ENCODE measurements around the gene PPP2R1B.

PPP2R1B gene

GRCh38 chr11:111770581-111771134, 4.5 kb upstream of the PPP2R1B start:
- H3K4me3 ChIP-seq (ENCODE audit: low read length): no peak overlapping the region
- H3K4me1 ChIP-seq (ENCODE audit: control insufficient read depth, low read length): peaks cover 11% of the 10 kb centered on the region
- H3F3A ChIP-seq (ENCODE audit: control insufficient read depth, insufficient read depth): no peaks in the 10 kb centered on the region
- no peak overlapping the region for H3K27ac ChIP-seq (ENCODE audit: low read depth, low read length)
- no peaks in the 10 kb centered on the region for H3K9me2 ChIP-seq (replicated peaks; ENCODE audit: control insufficient read depth, low read length)
- H3K9me3 ChIP-seq (ENCODE audit: control insufficient read depth, insufficient read depth, low read length): no peaks in the 10 kb centered on the region
- peaks cover 5% of the 10 kb centered on the region for H3K79me2 ChIP-seq (ENCODE audit: control insufficient read depth, low read length)
- TF ChIP-seq EZH2phosphoT487 (IDR thresholded peaks at IDR 0.05; ENCODE audit: borderline replicate concordance, low read length) (no peak), CTCF (IDR thresholded peaks at IDR 0.05; ENCODE audit: low read depth, low read length, poor library complexity, severe bottlenecking) (no peak)
- H4K20me1 ChIP-seq (ENCODE audit: control insufficient read depth, insufficient read depth, low read depth, low read length): no peaks in the 10 kb centered on the region
- H3K4me2 ChIP-seq (ENCODE audit: low read length): no peak overlapping the region
- H3K36me3 ChIP-seq (ENCODE audit: control insufficient read depth, low read length): peaks cover 4% of the 10 kb centered on the region; the same call in 1 of the 2 replicates
- H3K27me3 ChIP-seq (ENCODE audit: control insufficient read depth, low read length): no peaks in the 10 kb centered on the region

- Histone ChIP-seq H3K79me2 (ENCODE audit: control insufficient read depth, low read length) (peaks cover 35% of the 10 kb centered on the region), H3K27ac (ENCODE audit: low read depth, low read length) (no peak overlapping the region), H4K20me1 (ENCODE audit: control insufficient read depth, insufficient read depth, low read depth, low read length) (no peaks in the 10 kb centered on the region), H3K9me3 (ENCODE audit: control insufficient read depth, insufficient read depth, low read length) (no peaks in the 10 kb centered on the region), H3K9me2 (replicated peaks; ENCODE audit: control insufficient read depth, low read length) (no peaks in the 10 kb centered on the region), H3K4me3 (ENCODE audit: low read length) (peak overlapping the region; percentile 99), H3K36me3 (ENCODE audit: control insufficient read depth, low read length) (peaks cover 41% of the 10 kb centered on the region), H3K4me2 (ENCODE audit: low read length) (peak overlapping the region; percentile 87), H3F3A (ENCODE audit: control insufficient read depth, insufficient read depth) (no peaks in the 10 kb centered on the region), H3K4me1 (ENCODE audit: control insufficient read depth, low read length) (peaks cover 22% of the 10 kb centered on the region), H3K27me3 (ENCODE audit: control insufficient read depth, low read length) (no peaks in the 10 kb centered on the region)
- TF ChIP-seq CTCF (IDR thresholded peaks at IDR 0.05; ENCODE audit: low read depth, low read length, poor library complexity, severe bottlenecking) (no peak), EZH2phosphoT487 (IDR thresholded peaks at IDR 0.05; ENCODE audit: borderline replicate concordance, low read length) (no peak)
Measured at GRCh38 chr11:111766834-111767142, 599 bp upstream of the PPP2R1B start.

- Histone ChIP-seq H3K27me3 (ENCODE audit: control insufficient read depth, low read length) (no peaks in the 10 kb centered on the region), H3K9me2 (replicated peaks; ENCODE audit: control insufficient read depth, low read length) (no peaks in the 10 kb centered on the region), H3K4me3 (ENCODE audit: low read length) (peak overlapping the region; percentile 99), H3K4me1 (ENCODE audit: control insufficient read depth, low read length) (peaks cover 22% of the 10 kb centered on the region), H4K20me1 (ENCODE audit: control insufficient read depth, insufficient read depth, low read depth, low read length) (no peaks in the 10 kb centered on the region), H3K4me2 (ENCODE audit: low read length) (peak overlapping the region; percentile 87), H3K9me3 (ENCODE audit: control insufficient read depth, insufficient read depth, low read length) (no peaks in the 10 kb centered on the region), H3K36me3 (ENCODE audit: control insufficient read depth, low read length) (peaks cover 54% of the 10 kb centered on the region), H3K27ac (ENCODE audit: low read depth, low read length) (peak overlapping the region; percentile 27; the same call in 1 of the 2 replicates), H3F3A (ENCODE audit: control insufficient read depth, insufficient read depth) (no peaks in the 10 kb centered on the region), H3K79me2 (ENCODE audit: control insufficient read depth, low read length) (peaks cover 35% of the 10 kb centered on the region)
- TF ChIP-seq EZH2phosphoT487 (IDR thresholded peaks at IDR 0.05; ENCODE audit: borderline replicate concordance, low read length) (no peak), CTCF (IDR thresholded peaks at IDR 0.05; ENCODE audit: low read depth, low read length, poor library complexity, severe bottlenecking) (no peak)
Measured at GRCh38 chr11:111765320-111765983, 737 bp downstream of the PPP2R1B start.
